ENCODE data around the gene QSOX2.

QSOX2 gene

GRCh38 chr9:136278894-136279293, 33.3 kb upstream of the QSOX2 start:
- Histone ChIP-seq H3K36me3 (ENCODE audit: control insufficient read depth in 2 of 2, insufficient read depth in 1 of 2, low read length in 2 of 2) (no peaks in the 10 kb centered on the region), H3K9me3 (ENCODE audit: control insufficient read depth, insufficient read depth, low read depth, low read length) (no peaks in the 10 kb centered on the region), H3K4me1 (ENCODE audit: control insufficient read depth, insufficient read depth, low read length) (no peaks in the 10 kb centered on the region), H3K27ac (ENCODE audit: extremely low read depth, low read depth, low read length) (no peak overlapping the region), H3K4me3 (ENCODE audit: low read depth, low read length) (no peak overlapping the region)
- ChIA-PET CTCF (interaction anchor here (0.6 to 1.9 kb wide), 7 partner anchors 12 to 310 kb away, joined by 3 to 9 read pairs (median 5); no protein-coding TSS in a partner anchor), POLR2A (interaction anchor here (0.8 to 1.0 kb wide), 2 partner anchors 11 to 24 kb away, joined by 3 read pairs; no protein-coding TSS in a partner anchor)
- TF ChIP-seq ZNF555 (tag by site-specific recombination; conservative IDR thresholded peaks at IDR 0.05), result no peak
- TF ChIP-seq ZNF311 (tag by site-specific recombination; IDR thresholded peaks at IDR 0.05; ENCODE audit: borderline replicate concordance), result no peak
- TF ChIP-seq ZNF664 (tag by site-specific recombination; IDR thresholded peaks at IDR 0.05), result no peak
- TF ChIP-seq ZNF184 (tag by site-specific recombination; IDR thresholded peaks at IDR 0.05), result no peak
- TF ChIP-seq, protein P1, sequence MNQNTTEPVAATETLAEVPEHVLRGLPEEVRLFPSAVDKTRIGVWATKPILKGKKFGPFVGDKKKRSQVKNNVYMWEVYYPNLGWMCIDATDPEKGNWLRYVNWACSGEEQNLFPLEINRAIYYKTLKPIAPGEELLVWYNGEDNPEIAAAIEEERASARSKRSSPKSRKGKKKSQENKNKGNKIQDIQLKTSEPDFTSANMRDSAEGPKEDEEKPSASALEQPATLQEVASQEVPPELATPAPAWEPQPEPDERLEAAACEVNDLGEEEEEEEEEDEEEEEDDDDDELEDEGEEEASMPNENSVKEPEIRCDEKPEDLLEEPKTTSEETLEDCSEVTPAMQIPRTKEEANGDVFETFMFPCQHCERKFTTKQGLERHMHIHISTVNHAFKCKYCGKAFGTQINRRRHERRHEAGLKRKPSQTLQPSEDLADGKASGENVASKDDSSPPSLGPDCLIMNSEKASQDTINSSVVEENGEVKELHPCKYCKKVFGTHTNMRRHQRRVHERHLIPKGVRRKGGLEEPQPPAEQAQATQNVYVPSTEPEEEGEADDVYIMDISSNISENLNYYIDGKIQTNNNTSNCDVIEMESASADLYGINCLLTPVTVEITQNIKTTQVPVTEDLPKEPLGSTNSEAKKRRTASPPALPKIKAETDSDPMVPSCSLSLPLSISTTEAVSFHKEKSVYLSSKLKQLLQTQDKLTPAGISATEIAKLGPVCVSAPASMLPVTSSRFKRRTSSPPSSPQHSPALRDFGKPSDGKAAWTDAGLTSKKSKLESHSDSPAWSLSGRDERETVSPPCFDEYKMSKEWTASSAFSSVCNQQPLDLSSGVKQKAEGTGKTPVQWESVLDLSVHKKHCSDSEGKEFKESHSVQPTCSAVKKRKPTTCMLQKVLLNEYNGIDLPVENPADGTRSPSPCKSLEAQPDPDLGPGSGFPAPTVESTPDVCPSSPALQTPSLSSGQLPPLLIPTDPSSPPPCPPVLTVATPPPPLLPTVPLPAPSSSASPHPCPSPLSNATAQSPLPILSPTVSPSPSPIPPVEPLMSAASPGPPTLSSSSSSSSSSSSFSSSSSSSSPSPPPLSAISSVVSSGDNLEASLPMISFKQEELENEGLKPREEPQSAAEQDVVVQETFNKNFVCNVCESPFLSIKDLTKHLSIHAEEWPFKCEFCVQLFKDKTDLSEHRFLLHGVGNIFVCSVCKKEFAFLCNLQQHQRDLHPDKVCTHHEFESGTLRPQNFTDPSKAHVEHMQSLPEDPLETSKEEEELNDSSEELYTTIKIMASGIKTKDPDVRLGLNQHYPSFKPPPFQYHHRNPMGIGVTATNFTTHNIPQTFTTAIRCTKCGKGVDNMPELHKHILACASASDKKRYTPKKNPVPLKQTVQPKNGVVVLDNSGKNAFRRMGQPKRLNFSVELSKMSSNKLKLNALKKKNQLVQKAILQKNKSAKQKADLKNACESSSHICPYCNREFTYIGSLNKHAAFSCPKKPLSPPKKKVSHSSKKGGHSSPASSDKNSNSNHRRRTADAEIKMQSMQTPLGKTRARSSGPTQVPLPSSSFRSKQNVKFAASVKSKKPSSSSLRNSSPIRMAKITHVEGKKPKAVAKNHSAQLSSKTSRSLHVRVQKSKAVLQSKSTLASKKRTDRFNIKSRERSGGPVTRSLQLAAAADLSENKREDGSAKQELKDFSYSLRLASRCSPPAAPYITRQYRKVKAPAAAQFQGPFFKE (tag by site-specific recombination; IDR thresholded peaks at IDR 0.05; ENCODE audit: borderline replicate concordance), result no peak
- no peak for TF ChIP-seq ZNF626 (tag by site-specific recombination; IDR thresholded peaks at IDR 0.05)
- TF ChIP-seq TSHZ1 (tag by site-specific recombination; IDR thresholded peaks at IDR 0.05; ENCODE audit: borderline replicate concordance), result no peak
- TF ChIP-seq, protein P2, sequence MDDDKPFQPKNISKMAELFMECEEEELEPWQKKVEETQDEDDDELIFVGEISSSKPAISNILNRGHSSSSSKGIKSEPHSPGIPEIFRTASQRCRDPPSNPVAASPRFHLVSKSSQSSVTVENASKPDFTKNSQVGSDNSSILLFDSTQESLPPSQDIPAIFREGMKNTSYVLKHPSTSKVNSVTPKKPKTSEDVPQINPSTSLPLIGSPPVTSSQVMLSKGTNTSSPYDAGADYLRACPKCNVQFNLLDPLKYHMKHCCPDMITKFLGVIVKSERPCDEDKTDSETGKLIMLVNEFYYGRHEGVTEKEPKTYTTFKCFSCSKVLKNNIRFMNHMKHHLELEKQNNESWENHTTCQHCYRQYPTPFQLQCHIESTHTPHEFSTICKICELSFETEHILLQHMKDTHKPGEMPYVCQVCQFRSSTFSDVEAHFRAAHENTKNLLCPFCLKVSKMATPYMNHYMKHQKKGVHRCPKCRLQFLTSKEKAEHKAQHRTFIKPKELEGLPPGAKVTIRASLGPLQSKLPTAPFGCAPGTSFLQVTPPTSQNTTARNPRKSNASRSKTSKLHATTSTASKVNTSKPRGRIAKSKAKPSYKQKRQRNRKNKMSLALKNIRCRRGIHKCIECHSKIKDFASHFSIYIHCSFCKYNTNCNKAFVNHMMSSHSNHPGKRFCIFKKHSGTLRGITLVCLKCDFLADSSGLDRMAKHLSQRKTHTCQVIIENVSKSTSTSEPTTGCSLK (tag by site-specific recombination; IDR thresholded peaks at IDR 0.05), result no peak
- TF ChIP-seq, protein P3, sequence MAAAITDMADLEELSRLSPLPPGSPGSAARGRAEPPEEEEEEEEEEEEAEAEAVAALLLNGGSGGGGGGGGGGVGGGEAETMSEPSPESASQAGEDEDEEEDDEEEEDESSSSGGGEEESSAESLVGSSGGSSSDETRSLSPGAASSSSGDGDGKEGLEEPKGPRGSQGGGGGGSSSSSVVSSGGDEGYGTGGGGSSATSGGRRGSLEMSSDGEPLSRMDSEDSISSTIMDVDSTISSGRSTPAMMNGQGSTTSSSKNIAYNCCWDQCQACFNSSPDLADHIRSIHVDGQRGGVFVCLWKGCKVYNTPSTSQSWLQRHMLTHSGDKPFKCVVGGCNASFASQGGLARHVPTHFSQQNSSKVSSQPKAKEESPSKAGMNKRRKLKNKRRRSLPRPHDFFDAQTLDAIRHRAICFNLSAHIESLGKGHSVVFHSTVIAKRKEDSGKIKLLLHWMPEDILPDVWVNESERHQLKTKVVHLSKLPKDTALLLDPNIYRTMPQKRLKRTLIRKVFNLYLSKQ (tag by site-specific recombination; IDR thresholded peaks at IDR 0.05; ENCODE audit: borderline replicate concordance), result no peak
- TF ChIP-seq ZNF529 (tag by site-specific recombination; IDR thresholded peaks at IDR 0.05; ENCODE audit: insufficient replicate concordance), result no peak
- TF ChIP-seq ZNF791 (tag by site-specific recombination; IDR thresholded peaks at IDR 0.05), result no peak

All from HEK293 (cell line).